ENCODE measurements around the gene TMCO2.
A peak's percentile ranks its signal among the peaks of the same experiment; 100 is the strongest.

Gene TMCO2

GRCh38 chr1:40257688-40258444 lies 10.1 kb downstream of the TMCO2 start, which contains the start of gene ZMPSTE24:
TSS of gene ZMPSTE24 (plus strand) at chr1:40258236. CDS start at chr1:40258272, 36 bp downstream.
- DNase-seq (ENCODE audit: low read depth in 2 of 2): peak; percentile 91 to 94

DNA sequence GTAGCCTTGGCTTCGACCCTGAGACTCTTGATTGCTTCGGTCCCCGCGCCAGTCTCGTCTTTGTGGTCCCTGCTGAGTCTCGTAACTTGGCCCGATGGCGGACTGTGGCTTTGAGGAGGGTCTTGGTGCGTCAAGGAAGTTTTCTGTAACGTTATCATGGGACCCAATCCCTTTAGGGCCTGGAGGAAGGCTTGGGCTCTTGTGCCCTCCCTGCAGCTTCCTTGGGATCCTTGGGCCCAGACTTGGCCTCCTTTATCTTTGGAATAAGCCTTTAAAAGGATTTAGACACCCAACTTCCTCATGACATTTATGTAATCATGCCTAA lies 10.7 kb downstream of the TMCO2 start:
- no peak for DNase-seq (ENCODE audit: low read depth in 2 of 2)

GRCh38 chr1:40264354-40264781 lies 16.6 kb downstream of the TMCO2 start:
- no peak for DNase-seq (ENCODE audit: low read depth in 2 of 2)

GRCh38 chr1:40265298-40265697 lies 17.6 kb downstream of the TMCO2 start:
- DNase-seq (ENCODE audit: low read depth in 2 of 2): no peak

- no peak for DNase-seq (ENCODE audit: low read depth in 2 of 2)
These were observed 18.2 kb downstream of the TMCO2 start for GRCh38 chr1:40265919-40266318.

GRCh38 chr1:40266786-40267535 lies 19.2 kb downstream of the TMCO2 start:
- DNase-seq (ENCODE audit: low read depth in 2 of 2): no peak

DNA sequence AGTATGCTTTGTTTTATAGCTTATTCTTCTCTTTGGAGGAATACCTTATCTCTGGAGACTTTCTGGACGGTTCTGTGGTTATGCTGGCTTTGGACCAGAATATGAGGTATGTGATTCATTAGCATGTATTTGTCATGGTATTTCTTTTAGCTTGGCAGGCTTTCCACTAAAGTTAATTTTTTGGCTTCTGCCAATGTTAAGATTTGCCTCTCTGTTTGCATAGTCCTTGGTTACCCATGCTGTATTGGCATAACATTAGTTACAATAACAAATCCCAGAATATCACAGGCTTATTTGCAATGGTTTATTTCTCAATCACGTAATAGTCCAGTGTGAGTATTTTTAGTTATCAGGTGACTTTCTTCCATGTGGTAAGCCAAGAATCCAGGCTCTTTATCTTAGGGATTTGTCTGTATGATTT lies 20.0 kb downstream of the TMCO2 start:
- no peak for DNase-seq (ENCODE audit: low read depth in 2 of 2)

- no peak for DNase-seq (ENCODE audit: low read depth in 2 of 2)
These were observed 20.5 kb downstream of the TMCO2 start for GRCh38 chr1:40268211-40268610.

GRCh38 chr1:40270152-40270834 lies 22.6 kb downstream of the TMCO2 start:
- DNase-seq (ENCODE audit: low read depth in 2 of 2): no peak

DNA sequence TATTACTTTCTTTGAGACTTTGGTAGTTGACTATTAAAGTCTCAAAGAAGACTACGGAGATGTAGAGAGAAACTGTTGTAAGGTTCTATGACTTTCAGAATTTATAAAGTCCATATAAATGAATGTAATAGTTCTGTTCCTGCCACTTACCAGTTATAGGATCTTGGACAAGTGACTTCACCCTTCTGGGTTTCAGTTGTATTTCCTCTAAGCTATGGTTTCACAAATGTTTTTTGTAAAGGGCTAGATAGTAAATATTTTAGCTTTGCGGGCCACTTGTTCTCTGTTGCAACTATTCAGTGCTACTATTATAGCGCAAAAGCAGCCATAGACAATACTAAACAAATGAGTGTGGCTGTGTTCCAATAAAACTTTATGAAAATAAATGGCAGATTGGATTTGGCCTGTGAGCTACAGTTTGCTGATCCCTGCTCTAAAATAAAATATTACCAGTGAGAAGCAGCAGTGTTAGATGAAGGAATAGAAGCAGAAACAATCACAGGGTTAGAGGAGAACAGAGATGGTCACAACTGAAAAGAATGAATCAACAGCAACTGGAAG lies 25.0 kb downstream of the TMCO2 start:
- DNase-seq (ENCODE audit: low read depth in 2 of 2): no peak

GRCh38 chr1:40273547-40274166 lies 25.9 kb downstream of the TMCO2 start:
- no peak for DNase-seq (ENCODE audit: low read depth in 2 of 2)

DNA sequence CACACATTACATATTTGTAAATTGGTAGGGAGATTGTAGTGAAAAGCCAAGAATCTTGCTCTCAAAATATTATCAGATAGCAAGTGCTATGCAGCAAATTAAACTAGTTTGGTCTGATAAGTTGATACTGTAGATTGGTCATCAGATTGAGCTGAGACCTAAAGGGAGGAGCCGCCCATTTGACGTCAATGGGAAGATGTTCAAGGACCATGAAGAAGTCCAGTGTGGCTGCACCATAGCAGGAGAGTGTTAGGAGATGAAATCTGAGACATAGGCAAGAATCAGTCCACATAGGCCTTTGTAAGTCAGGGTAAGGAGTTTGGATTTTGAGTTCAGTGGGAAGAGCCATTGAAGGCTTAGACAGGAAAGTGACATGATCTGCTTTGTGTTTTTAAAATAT lies 26.6 kb downstream of the TMCO2 start:
- no peak for DNase-seq (ENCODE audit: low read depth in 2 of 2)

- DNase-seq (ENCODE audit: low read depth in 2 of 2): no peak
These were observed 28.4 kb downstream of the TMCO2 start for GRCh38 chr1:40276122-40276521.

GRCh38 chr1:40281853-40282252 lies 34.1 kb downstream of the TMCO2 start:
- no peak for DNase-seq (ENCODE audit: low read depth in 2 of 2)

GRCh38 chr1:40291293-40291692 lies 43.6 kb downstream of the TMCO2 start:
- DNase-seq (ENCODE audit: low read depth in 2 of 2): no peak

DNA sequence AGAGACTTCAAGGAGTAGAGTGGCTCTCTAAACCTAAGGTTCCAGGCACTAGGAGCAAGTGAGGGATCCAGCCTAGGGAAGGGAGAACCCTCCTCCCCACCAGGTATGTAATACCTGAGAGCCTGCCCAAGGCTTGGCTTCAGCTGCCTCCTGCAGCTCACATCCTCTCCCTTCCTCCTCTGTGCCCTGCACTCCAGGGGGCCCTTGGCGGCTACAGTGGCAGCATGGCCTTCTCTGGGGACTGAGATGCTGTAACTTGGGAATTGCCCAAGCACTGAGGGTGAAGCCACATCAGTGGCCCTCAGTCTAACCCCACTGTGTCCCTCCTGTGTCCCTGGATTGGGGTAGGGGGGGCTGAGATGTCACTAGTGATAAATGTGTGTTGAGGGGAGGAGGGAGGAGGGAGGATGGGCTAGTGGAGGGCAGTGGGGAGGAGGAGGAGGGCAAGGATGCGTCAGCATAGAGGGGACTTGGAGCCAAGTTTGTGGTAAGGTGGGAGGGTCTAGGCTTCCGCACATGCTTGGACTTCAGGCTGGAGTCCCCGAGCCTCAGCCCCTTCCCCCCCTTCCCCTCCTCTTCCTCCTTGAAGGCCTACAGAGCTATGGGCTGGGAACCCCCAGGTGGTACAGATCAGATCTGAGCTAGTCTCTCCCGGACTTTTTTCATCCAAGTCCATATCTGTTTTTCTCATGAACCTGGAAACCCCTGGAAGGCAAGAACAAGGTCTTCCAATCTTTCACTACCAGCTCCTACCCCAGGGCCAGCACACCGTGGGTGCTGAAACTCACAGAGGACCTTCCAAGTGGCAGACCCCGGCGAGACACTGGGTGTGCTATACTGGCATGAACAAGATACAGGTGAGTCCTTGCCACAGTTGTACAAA lies 51.9 kb downstream of the TMCO2 start:
- no peak for DNase-seq (ENCODE audit: low read depth in 2 of 2)

GRCh38 chr1:40300249-40300567 lies 52.5 kb downstream of the TMCO2 start:
- no peak for DNase-seq (ENCODE audit: low read depth in 2 of 2)

GRCh38 chr1:40300651-40301050 lies 52.9 kb downstream of the TMCO2 start:
- DNase-seq (ENCODE audit: low read depth in 2 of 2): no peak

GRCh38 chr1:40301066-40301465 lies 53.3 kb downstream of the TMCO2 start:
- no peak for DNase-seq (ENCODE audit: low read depth in 2 of 2)
